B cell (primary cell): ENCODE measurements around the gene SUSD3. TPM values are rescaled to one million over a fixed set of nuclear protein-coding genes. Genes with fewer than 3 reads are reported as not detected.

ENCODE experiments used
- ATAC-seq: fragments of 200-7000 bp; cut with Tn5 transposase; one replicate; pipeline ENCODE4 v1.10.0; 2021; ENCODE audit warnings: low read depth, mild to moderate bottlenecking, moderate number of reproducible peaks, moderate library complexity
- CTCF ChIA-PET: fragments of 350-600 bp; sonication (Branson Sonifier 250); formaldehyde crosslinking; loops from one replicate; lab custom pipeline; 2021; ENCODE audit warnings: antibody characterized with exemption, inconsistent platforms; lab: Charles Lee
- POLR2A ChIA-PET: fragments of 350-600 bp; sonication (Branson Sonifier 250); formaldehyde crosslinking; loops from one replicate; lab custom pipeline; 2021; ENCODE audit warnings: antibody characterized with exemption; lab: Charles Lee
- DNase-seq: peaks from one replicate; pipeline ENCODE4 v3.0.0; 2013
- H2AFZ ChIP-seq: 2 replicates; pipeline ENCODE4 v1.6.1; 2012; ENCODE audit warnings: mild to moderate bottlenecking, low read depth, low read length; ENCODE audit not compliant: insufficient read depth, poor library complexity, severe bottlenecking
- H3K27ac ChIP-seq, 2 donors: 1 replicate in 1 of 2; 2 replicates in 1 of 2; pipeline ENCODE4 v1.5.1; 2012 to 2013; ENCODE audit warnings: low read length in 2 of 2, mild to moderate bottlenecking in 2 of 2, moderate library complexity in 1 of 2
- H3K27me3 ChIP-seq, 4 experiments: fragments of 200-600 bp in 1 of 4; sonication (generic) in 1 of 4; replicated peaks in 1 of 4; 1 replicate in 2 of 4; 2 replicates in 2 of 4; pipeline versions ENCODE4 v1.6.1 to v1.7.0; 2013 to 2016; ENCODE audit warnings: low read length in 3 of 4, mild to moderate bottlenecking in 2 of 4, mixed read lengths in 1 of 4, moderate library complexity in 1 of 4; ENCODE audit not compliant: insufficient read depth in 4 of 4, control insufficient read depth in 3 of 4; ENCODE audit errors: control extremely low read depth in 1 of 4
- H3K36me3 ChIP-seq, 2 experiments: replicated peaks in 1 of 2; 1 replicate in 1 of 2; 2 replicates in 1 of 2; pipeline versions ENCODE4 v1.6.1 to v1.7.1; 2013; ENCODE audit warnings: low read length in 1 of 2; ENCODE audit not compliant: insufficient read depth in 2 of 2, control insufficient read depth in 1 of 2; ENCODE audit errors: control extremely low read depth in 1 of 2, extremely low read depth in 1 of 2
- H3K4me1 ChIP-seq, 2 donors: fragments of 200-600 bp in 1 of 2; sonication (generic) in 1 of 2; 1 replicate in 1 of 2; 2 replicates in 1 of 2; pipeline versions ENCODE4 v1.5.1 to v1.6.1; 2013 to 2017; ENCODE audit warnings: low read length in 2 of 2; ENCODE audit not compliant: control insufficient read depth in 2 of 2, insufficient read depth in 2 of 2
- H3K4me2 ChIP-seq: replicated peaks from 2 replicates; pipeline ENCODE3; 2012; ENCODE audit warnings: mild to moderate bottlenecking, low read depth, low read length; ENCODE audit not compliant: poor library complexity, severe bottlenecking
- H3K4me3 ChIP-seq, 5 experiments: fragments of 200-600 bp in 1 of 5; sonication (generic) in 1 of 5; 1 replicate in 3 of 5; 2 replicates in 2 of 5; pipeline versions ENCODE4 v1.5.1 to v1.7.0; 2011 to 2016; ENCODE audit warnings: low read length in 4 of 5, mild to moderate bottlenecking in 4 of 5, low read depth in 2 of 5, control low read depth in 1 of 5, moderate library complexity in 1 of 5; ENCODE audit not compliant: insufficient read depth in 1 of 5; ENCODE audit errors: control extremely low read depth in 1 of 5, extremely low read depth in 1 of 5
- H3K79me2 ChIP-seq: fragments of 200-600 bp; sonication (generic); one replicate; pipeline ENCODE4 v1.6.0; 2016; ENCODE audit warnings: low read length; ENCODE audit not compliant: control insufficient read depth, insufficient read depth
- H3K9ac ChIP-seq: fragments of 200-600 bp; sonication (generic); 2 replicates; pipeline ENCODE4 v1.6.1; 2017; ENCODE audit warnings: mild to moderate bottlenecking, low read length, moderate library complexity
- H3K9me3 ChIP-seq, 3 donors: one replicate each; pipeline versions ENCODE4 v1.6.1 to v1.7.1; 2013; ENCODE audit warnings: low read length in 2 of 3; ENCODE audit not compliant: control insufficient read depth in 2 of 3, insufficient read depth in 1 of 3; ENCODE audit errors: control extremely low read depth in 1 of 3
- H4K20me1 ChIP-seq: 2 replicates; pipeline ENCODE4 v1.6.0; 2012; ENCODE audit warnings: mild to moderate bottlenecking, low read length; ENCODE audit not compliant: insufficient read depth, control insufficient read depth, poor library complexity, severe bottlenecking
- H3K27ac Mint-ChIP-seq: one replicate; pipeline ENCODE4 v1.8.0; 2021; ENCODE audit warnings: mixed read lengths
- H3K27me3 Mint-ChIP-seq: one replicate; pipeline ENCODE4 v1.8.0; 2021; ENCODE audit warnings: mixed read lengths
- H3K4me1 Mint-ChIP-seq: one replicate; pipeline ENCODE4 v1.8.0; 2021; ENCODE audit warnings: mixed read lengths
- H3K4me3 Mint-ChIP-seq: one replicate; pipeline ENCODE4 v1.8.0; 2021; ENCODE audit warnings: mixed read lengths
- H3K9me3 Mint-ChIP-seq: one replicate; pipeline ENCODE4 v1.8.0; 2022; ENCODE audit warnings: mixed read lengths; ENCODE audit not compliant: insufficient read depth
- CTCF ChIP-seq: fragments of 200-600 bp; IDR thresholded peaks from one replicate; pipeline ENCODE4 v1.8.0; 2022; ENCODE audit warnings: antibody characterized with exemption, mild to moderate bottlenecking
- EZH2 ChIP-seq: IDR thresholded peaks from 2 replicates; pipeline ENCODE4 v1.6.1; 2012; ENCODE audit warnings: borderline replicate concordance, low read depth, mild to moderate bottlenecking, moderate library complexity, low read length; ENCODE audit not compliant: insufficient read depth, poor library complexity, severe bottlenecking
- WGBS: methylation state at CpG from one replicate; pipeline ENCODE4 v1.1.5; 2013; ENCODE audit warnings: missing lambda C conversion rate; ENCODE audit not compliant: insufficient coverage; 5-methylcytosine and 5-hydroxymethylcytosine counted together
- intact Hi-C: fragments of 100-400 bp; cut with micrococcal nuclease; formaldehyde crosslinking; loops from one replicate; pipeline ENCODE4 v1.10.0; 2022
- polyA plus RNA-seq: library from polyadenylated mRNA; depleted of rRNA; stranded (reverse); fragments of >200 nt; gene quantifications from 2 replicates; pipeline ENCODE4 v1.2.3, GENCODE V29; 2012
- total RNA-seq, 2 donors: library from RNA; stranded (reverse); fragments of 120-200 nt in 1 of 2; gene quantifications; 1 replicate in 1 of 2; 2 replicates in 1 of 2; pipeline versions ENCODE4 v1.2.3 to v1.2.4, GENCODE V29; 2013 to 2022

Gene SUSD3
- total and polyA plus RNA-seq, 2 donors (not counting 1 experiment from before 2014, with no cell fraction given), result 41.0 to 85.0 TPM

- H3K36me3 ChIP-seq, result no peaks in the 10 kb centered on the region
- H3K9ac ChIP-seq, result no peak overlapping the region
- H4K20me1 ChIP-seq, result no peaks in the 10 kb centered on the region
- peaks cover 15 to 25% of the 10 kb centered on the region in 2 donors for H3K4me1 ChIP-seq
- no peaks in the 10 kb centered on the region for H3K9me3 ChIP-seq
- CTCF ChIA-PET, result interaction anchor here (0.6 to 1.6 kb wide), 6 partner anchors 11 to 54 kb away, joined by 3 to 11 read pairs (median 3); no protein-coding TSS in a partner anchor
- H3K4me1 Mint-ChIP-seq, result peaks cover 35% of the 10 kb centered on the region
- DNase-seq, result no peak
- WGBS, result 86% methylated on average over 9 of the region's 11 CpGs
- H3K79me2 ChIP-seq, result no peaks in the 10 kb centered on the region
- H3K27ac ChIP-seq, result no peak overlapping the region
- H3K4me2 ChIP-seq, result no peak overlapping the region
- peak overlapping the region; percentile 65 for H3K27ac Mint-ChIP-seq
- H3K27me3 Mint-ChIP-seq, result no peaks in the 10 kb centered on the region
- ATAC-seq, result no peak
- H3K27me3 ChIP-seq, result no peaks in the 10 kb centered on the region
- intact Hi-C loops, result loop anchor here (5.0 kb wide), 1 partner anchor 512 kb away; no protein-coding TSS in a partner anchor
- H3K9me3 Mint-ChIP-seq, result no peaks in the 10 kb centered on the region
- no peak overlapping the region for H2AFZ ChIP-seq
- H3K4me3 ChIP-seq, result no peak overlapping the region
- no peak for TF ChIP-seq CTCF
- TF ChIP-seq EZH2, result no peak
- POLR2A ChIA-PET, result interaction anchor here (0.7 kb wide), 1 partner anchor 37 kb away, joined by 7 read pairs; no protein-coding TSS in a partner anchor
- no peak overlapping the region for H3K4me3 Mint-ChIP-seq
These were observed 3.5 kb upstream of the SUSD3 start for GRCh38 chr9:93054758-93055704.
